Caco-2 (cell line): Measurements from ENCODE around the gene NUAK1. TPM values are rescaled to one million over a fixed set of nuclear protein-coding genes. Genes with fewer than 3 reads are reported as not detected.

Experiments used
- BruUV-seq: library from RNA; stranded (reverse); fragments of 400-500 nt; replicated peaks from 2 replicates; lab custom pipeline; 2021; lab: Mats Ljungman, UMichigan
- CTCF ChIA-PET: fragments of 300-600 bp; sonication (Branson Sonifier 250); formaldehyde crosslinking; loops from one replicate; lab custom pipeline; 2022; ENCODE audit warnings: antibody characterized with exemption; lab: Charles Lee
- POLR2A ChIA-PET: fragments of 300-600 bp; sonication (Branson Sonifier 250); formaldehyde crosslinking; loops from one replicate; lab custom pipeline; 2022; ENCODE audit warnings: antibody characterized with exemption; lab: Charles Lee
- DNase-seq, 2 experiments: peaks; one replicate each; pipeline versions ENCODE4 v3.0.0 to v3.0.0-alpha.2; 2020 to 2022
- H3K27me3 ChIP-seq: replicated peaks from 2 replicates; pipeline ENCODE4 v1.6.0; 2011; ENCODE audit warnings: low read length; ENCODE audit not compliant: control insufficient read depth, insufficient read depth
- H3K36me3 ChIP-seq: 2 replicates; pipeline ENCODE4 v1.5.1; 2011; ENCODE audit warnings: low read length; ENCODE audit not compliant: control insufficient read depth, insufficient read depth
- H3K4me1 ChIP-seq: fragments of 250-450 bp; sonication (Bioruptor Pico); 2 replicates; pipeline ENCODE4 v1.5.1; 2020; ENCODE audit warnings: mild to moderate bottlenecking
- H3K4me3 ChIP-seq: 2 replicates; pipeline ENCODE4 v1.5.1; 2011; ENCODE audit warnings: low read depth, mild to moderate bottlenecking, control low read depth, low read length
- H3K9me3 ChIP-seq: fragments of 250-450 bp; sonication (Bioruptor Pico); 2 replicates; pipeline ENCODE4 v1.5.1; 2020; ENCODE audit warnings: mild to moderate bottlenecking, moderate library complexity
- H3K27ac Mint-ChIP-seq: one replicate; pipeline ENCODE4 v1.8.0; 2022; ENCODE audit warnings: mixed read lengths; ENCODE audit not compliant: unreplicated experiment
- H3K27me3 Mint-ChIP-seq: one replicate; pipeline ENCODE4 v1.8.0; 2022; ENCODE audit warnings: mixed read lengths; ENCODE audit not compliant: insufficient read depth, unreplicated experiment
- H3K36me3 Mint-ChIP-seq: one replicate; pipeline ENCODE4 v1.8.0; 2022; ENCODE audit warnings: mild to moderate bottlenecking, mixed read lengths; ENCODE audit not compliant: insufficient read depth, unreplicated experiment
- H3K4me1 Mint-ChIP-seq: one replicate; pipeline ENCODE4 v1.8.0; 2022; ENCODE audit warnings: low read depth, mixed read lengths; ENCODE audit not compliant: unreplicated experiment
- H3K4me3 Mint-ChIP-seq: one replicate; pipeline ENCODE4 v1.8.0; 2022; ENCODE audit warnings: mild to moderate bottlenecking, moderate library complexity, mixed read lengths; ENCODE audit not compliant: unreplicated experiment
- H3K9me3 Mint-ChIP-seq: one replicate; pipeline ENCODE4 v1.8.0; 2022; ENCODE audit warnings: mixed read lengths; ENCODE audit not compliant: unreplicated experiment
- intact Hi-C: fragments of 100-400 bp; cut with micrococcal nuclease; formaldehyde crosslinking; loops from one replicate; pipeline ENCODE4 v1.10.0; 2022; ENCODE audit not compliant: unreplicated experiment
- total RNA-seq: library from RNA; stranded (reverse); gene quantifications from 2 replicates; pipeline ENCODE4 v1.2.3, GENCODE V29; 2022
- TF ChIP-seq, protein P1 (sequence below), 2 experiments: fragments of 200-600 bp in 1 of 2; IDR thresholded peaks; 1 replicate in 1 of 2; 2 replicates in 1 of 2; pipeline versions ENCODE4 v1.5.1 to v1.8.0; 2011 to 2022; ENCODE audit warnings: antibody characterized with exemption in 1 of 2, control low read depth in 1 of 2, inconsistent platforms in 1 of 2, low read depth in 1 of 2, low read length in 1 of 2, mild to moderate bottlenecking in 1 of 2, moderate library complexity in 1 of 2; ENCODE audit not compliant: insufficient read depth in 1 of 2, severe bottlenecking in 1 of 2, unreplicated experiment in 1 of 2

Gene NUAK1
- total RNA-seq, 1 experiment from 2014 or later, result 3.7 TPM

DNA sequence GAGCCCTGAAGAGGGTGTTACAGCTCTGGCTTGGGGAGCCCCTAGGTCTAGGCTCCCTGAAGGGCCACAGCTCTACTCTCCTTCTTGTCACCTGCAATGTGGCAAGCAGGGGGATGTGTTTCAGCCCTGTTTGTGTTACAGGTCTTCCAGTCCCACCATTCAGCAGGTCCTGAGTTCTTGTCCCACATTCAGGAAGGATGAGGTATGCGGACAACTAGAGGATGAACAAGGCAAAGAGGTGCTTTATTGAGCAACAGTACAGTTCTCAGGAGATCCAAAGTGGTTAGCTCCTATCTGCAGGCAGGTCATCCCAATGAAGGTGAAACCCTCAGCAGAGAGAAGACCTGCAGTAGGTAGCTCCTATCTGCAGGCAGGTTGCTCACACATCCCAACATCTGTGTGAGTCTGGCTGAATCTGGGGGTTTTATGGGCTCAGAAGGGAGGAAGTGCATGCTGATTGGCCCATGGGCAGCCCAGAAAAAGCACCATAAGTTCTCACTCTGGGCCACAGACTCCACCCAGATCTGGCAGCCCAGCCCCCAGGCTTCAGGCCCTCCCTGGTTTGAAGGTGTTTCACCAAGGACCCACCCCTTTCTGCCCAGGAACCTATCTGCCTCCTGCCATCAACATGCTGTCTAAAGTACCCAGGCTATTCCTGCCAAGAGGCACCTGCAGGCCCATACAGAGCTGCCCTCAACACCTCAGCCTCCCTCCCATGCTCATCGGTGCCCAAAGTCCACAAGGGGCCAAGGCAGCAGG, 98.9 kb downstream of the NUAK1 start:
- no peak for DNase-seq
- ChIA-PET POLR2A (no interaction called here), CTCF (no interaction called here)
- H3K4me1 ChIP-seq, result peaks cover 2% of the 10 kb centered on the region; the same call in 1 of the 2 replicates
- no peaks in the 10 kb centered on the region for H3K27me3 ChIP-seq
- Mint-ChIP-seq H3K4me1 (no peaks in the 10 kb centered on the region), H3K4me3 (no peak overlapping the region), H3K36me3 (no peaks in the 10 kb centered on the region), H3K27ac (no peak overlapping the region), H3K9me3 (no peaks in the 10 kb centered on the region), H3K27me3 (no peaks in the 10 kb centered on the region)
- no peak overlapping the region for H3K4me3 ChIP-seq
- intact Hi-C loops, result no loop called here
- TF ChIP-seq, protein P1, sequence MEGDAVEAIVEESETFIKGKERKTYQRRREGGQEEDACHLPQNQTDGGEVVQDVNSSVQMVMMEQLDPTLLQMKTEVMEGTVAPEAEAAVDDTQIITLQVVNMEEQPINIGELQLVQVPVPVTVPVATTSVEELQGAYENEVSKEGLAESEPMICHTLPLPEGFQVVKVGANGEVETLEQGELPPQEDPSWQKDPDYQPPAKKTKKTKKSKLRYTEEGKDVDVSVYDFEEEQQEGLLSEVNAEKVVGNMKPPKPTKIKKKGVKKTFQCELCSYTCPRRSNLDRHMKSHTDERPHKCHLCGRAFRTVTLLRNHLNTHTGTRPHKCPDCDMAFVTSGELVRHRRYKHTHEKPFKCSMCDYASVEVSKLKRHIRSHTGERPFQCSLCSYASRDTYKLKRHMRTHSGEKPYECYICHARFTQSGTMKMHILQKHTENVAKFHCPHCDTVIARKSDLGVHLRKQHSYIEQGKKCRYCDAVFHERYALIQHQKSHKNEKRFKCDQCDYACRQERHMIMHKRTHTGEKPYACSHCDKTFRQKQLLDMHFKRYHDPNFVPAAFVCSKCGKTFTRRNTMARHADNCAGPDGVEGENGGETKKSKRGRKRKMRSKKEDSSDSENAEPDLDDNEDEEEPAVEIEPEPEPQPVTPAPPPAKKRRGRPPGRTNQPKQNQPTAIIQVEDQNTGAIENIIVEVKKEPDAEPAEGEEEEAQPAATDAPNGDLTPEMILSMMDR (IDR thresholded peaks at IDR 0.05; ENCODE audit: insufficient read depth in 1 of 2, low read depth in 1 of 2, low read length in 1 of 2, severe bottlenecking in 1 of 2, unreplicated experiment in 1 of 2), result no peak
- H3K9me3 ChIP-seq, result no peaks in the 10 kb centered on the region
- no peaks in the 10 kb centered on the region for H3K36me3 ChIP-seq
- no TSS peak for BruUV-seq

DNA sequence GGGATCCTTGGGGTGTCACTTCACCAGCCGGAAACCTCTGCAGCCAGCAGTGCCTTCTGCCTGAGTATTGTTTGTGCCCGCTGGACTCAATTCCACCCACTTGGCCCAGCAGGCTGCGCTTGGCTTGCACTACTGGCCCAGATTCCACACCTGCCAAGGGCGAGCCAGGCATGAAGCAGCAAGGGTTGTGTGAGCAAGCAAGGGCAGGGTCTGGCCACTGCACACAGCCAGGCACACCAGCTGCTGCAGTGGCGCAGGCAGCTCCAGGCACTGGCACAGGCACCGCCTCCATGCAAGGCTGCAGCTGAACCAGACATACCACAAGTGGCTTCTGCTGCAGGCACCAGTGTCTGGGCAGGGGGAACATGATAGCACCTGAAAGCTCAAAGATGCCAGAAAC, 99.5 kb downstream of the NUAK1 start:
- no peaks in the 10 kb centered on the region for H3K27me3 ChIP-seq
- Mint-ChIP-seq H3K4me1 (no peaks in the 10 kb centered on the region), H3K27ac (no peak overlapping the region), H3K4me3 (no peak overlapping the region), H3K27me3 (no peaks in the 10 kb centered on the region), H3K36me3 (no peaks in the 10 kb centered on the region), H3K9me3 (no peaks in the 10 kb centered on the region)
- H3K4me3 ChIP-seq, result no peak overlapping the region
- no TSS peak for BruUV-seq
- intact Hi-C loops, result no loop called here
- ChIA-PET POLR2A (no interaction called here), CTCF (no interaction called here)
- no peaks in the 10 kb centered on the region for H3K36me3 ChIP-seq
- no peaks in the 10 kb centered on the region for H3K9me3 ChIP-seq
- DNase-seq, result no peak
- TF ChIP-seq, protein P1 (IDR thresholded peaks at IDR 0.05; ENCODE audit: insufficient read depth in 1 of 2, low read depth in 1 of 2, low read length in 1 of 2, severe bottlenecking in 1 of 2, unreplicated experiment in 1 of 2), result no peak
- no peaks in the 10 kb centered on the region for H3K4me1 ChIP-seq

DNA sequence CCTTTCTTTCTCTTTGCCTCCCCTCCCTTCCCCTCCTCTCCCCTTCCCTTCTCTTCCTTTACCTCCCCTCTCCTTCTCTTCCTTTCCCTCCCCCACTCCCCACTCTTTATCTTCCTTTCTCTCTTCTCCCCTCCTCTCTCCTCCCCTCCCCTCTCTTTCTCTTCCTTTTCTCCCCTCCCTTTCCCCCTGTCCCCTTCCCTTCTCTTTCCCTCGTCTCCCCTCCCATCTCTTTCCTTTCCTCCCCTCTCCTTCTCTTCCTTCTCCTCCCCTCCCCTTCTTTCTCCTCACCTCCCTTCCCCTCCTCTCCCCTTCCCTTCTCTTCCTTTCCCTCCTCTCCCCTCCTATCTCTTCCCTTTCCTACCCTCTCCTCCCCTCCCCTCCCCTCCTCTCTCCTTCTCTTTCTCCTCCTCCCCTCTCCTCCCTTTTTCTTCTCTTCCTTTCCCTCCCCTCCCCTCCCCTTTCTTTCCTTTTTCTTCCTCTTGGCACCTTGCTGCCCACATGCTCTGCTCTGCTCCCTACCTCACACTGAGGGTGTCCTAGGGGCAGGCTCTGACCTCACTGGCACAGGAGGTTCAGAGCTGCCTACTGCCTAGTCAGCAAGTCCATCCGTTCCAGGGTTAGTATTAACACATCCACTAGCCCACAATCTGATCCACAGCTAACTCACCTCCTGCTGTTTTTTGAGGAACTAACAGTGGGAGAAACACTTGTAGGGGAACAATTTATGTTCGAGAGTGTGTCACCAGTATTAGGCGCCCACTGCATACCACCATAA, 101.0 kb downstream of the NUAK1 start:
- no peaks in the 10 kb centered on the region for H3K36me3 Mint-ChIP-seq
- TF ChIP-seq, protein P1 (IDR thresholded peaks at IDR 0.05; ENCODE audit: insufficient read depth in 1 of 2, low read depth in 1 of 2, low read length in 1 of 2, severe bottlenecking in 1 of 2, unreplicated experiment in 1 of 2), result no peak
- H3K27ac Mint-ChIP-seq, result no peak overlapping the region
- CTCF ChIA-PET, result no interaction called here
- peaks cover 7% of the 10 kb centered on the region for H3K4me1 Mint-ChIP-seq
- BruUV-seq, result no TSS peak
- H3K27me3 Mint-ChIP-seq, result no peaks in the 10 kb centered on the region
- no peak for DNase-seq
- no peaks in the 10 kb centered on the region for H3K9me3 Mint-ChIP-seq
- POLR2A ChIA-PET, result no interaction called here
- no peak overlapping the region for H3K4me3 Mint-ChIP-seq
- no peaks in the 10 kb centered on the region for H3K36me3 ChIP-seq
- H3K4me1 ChIP-seq, result no peaks in the 10 kb centered on the region
- no peak overlapping the region for H3K4me3 ChIP-seq
- H3K9me3 ChIP-seq, result no peaks in the 10 kb centered on the region
- H3K27me3 ChIP-seq, result no peaks in the 10 kb centered on the region
- intact Hi-C loops, result no loop called here
